Right cardiac atrium (tissue), 5 donors: ENCODE data around the gene DAD1. TPM values are rescaled to one million over a fixed set of nuclear protein-coding genes. Genes with fewer than 3 reads are reported as not detected.
"Not testable (repeated sequence)": the region's sequence is repeated elsewhere in the genome, so short reads cannot be mapped to it uniquely, and the experiment has no call there.

Experiments
- ATAC-seq, 2 donors: fragments of 200-7000 bp; cut with Tn5 transposase; one replicate each; pipeline versions ENCODE4 v1.8.0 to v1.9.1; 2020; ENCODE audit warnings: moderate library complexity in 2 of 2, mild to moderate bottlenecking in 1 of 2
- DNase-seq, 3 donors: peaks; one replicate each; pipeline ENCODE4 v3.0.0-alpha.2; 2020
- H3K27ac ChIP-seq: one replicate; pipeline ENCODE4 v1.5.1; 2013; ENCODE audit warnings: mild to moderate bottlenecking, low read length, control low read depth, moderate library complexity
- H3K27me3 ChIP-seq: one replicate; pipeline ENCODE4 v1.6.1; 2013; ENCODE audit not compliant: control insufficient read depth, insufficient read depth
- H3K4me1 ChIP-seq: one replicate; pipeline ENCODE4 v1.6.1; 2013; ENCODE audit warnings: low read length; ENCODE audit not compliant: control insufficient read depth, insufficient read depth
- H3K4me3 ChIP-seq: one replicate; pipeline ENCODE4 v1.5.1; 2013; ENCODE audit warnings: low read length, control low read depth
- H3K9me3 ChIP-seq: one replicate; pipeline ENCODE4 v1.6.1; 2013; ENCODE audit warnings: low read length; ENCODE audit not compliant: control insufficient read depth
- WGBS: extraction: QIAGEN DNeasy Blood & Tissue Kit; methylation state at CpG from one replicate; pipeline ENCODE4 v1.1.7; 2013; 5-methylcytosine and 5-hydroxymethylcytosine counted together
- intact Hi-C, 4 donors: fragments of 100-400 bp; cut with DNase I; formaldehyde crosslinking; loops; one replicate each; pipeline versions ENCODE4 v1.11.0 to v1.14.0; 2022 to 2023
- polyA plus RNA-seq: library from polyadenylated mRNA; stranded (reverse); fragments of 200-250 nt; gene quantifications from one replicate; pipeline ENCODE4 v1.2.3, GENCODE V29; 2013
- total RNA-seq, 4 donors: library from RNA; stranded (reverse); fragmentation: NEBNext Ultra II Directional; extraction: Animal tissue kit (Norgen Biotek cat#: 25700); gene quantifications; one replicate each; pipeline ENCODE4 v1.2.1, GENCODE V29; 2021
- donor health status: healthy with polysubstance abuse.
- donor health status: DM: no; HTN: yes; CAD: no.
- donor health status: DM: no; HTN: no; CAD: no.
- donor health status: DM: no; HTN: yes; CAD: no; lungs with severe emphysema.
- donor health status: DM: yes; HTN: yes; CAD: no.

The DAD1 gene
- total and polyA plus RNA-seq, 5 donors = 122 to 220 (median 162) TPM

GRCh38 chr14:22558221-22558913 lies 30.7 kb downstream of the DAD1 start:
- ATAC-seq (no peak), DNase-seq (peak in 1 of 3 donors; percentile 68)
- Histone ChIP-seq H3K4me1 (peaks cover 2% of the 10 kb centered on the region), H3K27ac (peak overlapping the region; percentile 14), H3K4me3 (no peak overlapping the region), H3K9me3 (no peaks in the 10 kb centered on the region), H3K27me3 (no peaks in the 10 kb centered on the region)
- WGBS = 74% methylated on average over 25 of the region's 25 CpGs
- intact Hi-C loops = loop anchor here in 2 of 4 donors (5.0 to 10.0 kb wide), 3 partner anchors 164 to 294 kb away; partner anchors contain the start of gene MRPL52 (in 1 of the 2)

GRCh38 chr14:22557846-22558220 lies 31.2 kb downstream of the DAD1 start:
- Histone ChIP-seq H3K9me3 (no peaks in the 10 kb centered on the region), H3K4me1 (peaks cover 2% of the 10 kb centered on the region), H3K27me3 (no peaks in the 10 kb centered on the region), H3K27ac (peak overlapping the region; percentile 14), H3K4me3 (no peak overlapping the region)
- ATAC-seq (no peak), DNase-seq (no peak)
- intact Hi-C loops = loop anchor here in 2 of 4 donors (5.0 to 10.0 kb wide), 3 partner anchors 163 to 294 kb away; partner anchors contain the start of gene MRPL52 (in 1 of the 2)
- WGBS = 81% methylated on average over 1 of the region's 1 CpG

- peak; percentile 89 to 95 (median 92) for DNase-seq
- 6% methylated on average over 28 of the region's 28 CpGs for WGBS
- peak; percentile 85 to 87 for ATAC-seq
- Histone ChIP-seq H3K27me3 (no peaks in the 10 kb centered on the region), H3K27ac (no peak overlapping the region), H3K9me3 (no peaks in the 10 kb centered on the region), H3K4me1 (peaks cover 2% of the 10 kb centered on the region), H3K4me3 (peak overlapping the region; percentile 26)
- intact Hi-C loops = loop anchor here in 2 of 4 donors (5.0 to 10.0 kb wide), 3 partner anchors 162 to 295 kb away; partner anchors contain the start of gene MRPL52 (in 1 of the 2)
Observed at GRCh38 chr14:22556990-22557623, 31.9 kb downstream of the DAD1 start.

GRCh38 chr14:22556021-22556989 lies 32.7 kb downstream of the DAD1 start:
- intact Hi-C loops = loop anchor here in 2 of 4 donors (5.0 to 10.0 kb wide), 3 partner anchors 162 to 296 kb away; partner anchors contain the start of gene MRPL52 (in 1 of the 2)
- Histone ChIP-seq H3K27me3 (no peaks in the 10 kb centered on the region), H3K4me1 (no peaks in the 10 kb centered on the region), H3K9me3 (no peaks in the 10 kb centered on the region), H3K4me3 (no peak overlapping the region), H3K27ac (no peak overlapping the region)
- ATAC-seq (peak; percentile 15 to 17), DNase-seq (peak; percentile 33 to 79 (median 77))
- 50% methylated on average over 28 of the region's 28 CpGs for WGBS

GRCh38 chr14:22555384-22556011 lies 33.5 kb downstream of the DAD1 start:
- intact Hi-C loops = loop anchor here in 2 of 4 donors (5.0 to 10.0 kb wide), 3 partner anchors 161 to 297 kb away; partner anchors contain the start of gene MRPL52 (in 1 of the 2)
- Histone ChIP-seq H3K9me3 (no peaks in the 10 kb centered on the region), H3K4me3 (no peak overlapping the region), H3K27me3 (no peaks in the 10 kb centered on the region), H3K4me1 (no peaks in the 10 kb centered on the region), H3K27ac (no peak overlapping the region)
- ATAC-seq = no peak
- WGBS = 88% methylated on average over 4 of the region's 4 CpGs
- DNase-seq = no peak

- no peak overlapping the region for H3K4me3 ChIP-seq
- no peaks in the 10 kb centered on the region for H3K9me3 ChIP-seq
- H3K27ac ChIP-seq = no peak overlapping the region
- ATAC-seq (no peak), DNase-seq (no peak)
- intact Hi-C loops = loop anchor here in 2 of 4 donors (5.0 to 10.0 kb wide), 3 partner anchors 160 to 298 kb away; partner anchors contain the start of gene MRPL52 (in 1 of the 2)
- 86% methylated on average over 15 of the region's 15 CpGs for WGBS
- no peaks in the 10 kb centered on the region for H3K27me3 ChIP-seq
- H3K4me1 ChIP-seq = no peaks in the 10 kb centered on the region
Observed at GRCh38 chr14:22554498-22555383, 34.3 kb downstream of the DAD1 start.

GRCh38 chr14:22553861-22554497 lies 35.0 kb downstream of the DAD1 start:
- not testable (repeated sequence) for H3K27ac ChIP-seq, H3K9me3 ChIP-seq, ATAC-seq, H3K4me3 ChIP-seq, H3K4me1 ChIP-seq, DNase-seq, H3K27me3 ChIP-seq
- WGBS = 90% methylated on average over 11 of the region's 14 CpGs
- intact Hi-C loops = loop anchor here in 2 of 4 donors (10.0 kb wide), 2 partner anchors 159 to 271 kb away; partner anchors contain the start of gene MRPL52 (in 1 of the 2)

GRCh38 chr14:22553445-22553844 lies 35.6 kb downstream of the DAD1 start:
- WGBS = 86% methylated on average over 5 of the region's 5 CpGs
- intact Hi-C loops = loop anchor here in 2 of 4 donors (10.0 kb wide), 2 partner anchors 159 to 271 kb away; partner anchors contain the start of gene MRPL52 (in 1 of the 2)
- ATAC-seq (no peak), DNase-seq (no peak)
- Histone ChIP-seq H3K4me1 (no peaks in the 10 kb centered on the region), H3K4me3 (no peak overlapping the region), H3K27me3 (no peaks in the 10 kb centered on the region), H3K9me3 (no peaks in the 10 kb centered on the region), H3K27ac (no peak overlapping the region)

- intact Hi-C loops = loop anchor here in 2 of 4 donors (10.0 kb wide), 2 partner anchors 158 to 272 kb away; partner anchors contain the start of gene MRPL52 (in 1 of the 2)
- Histone ChIP-seq H3K4me1 (no peaks in the 10 kb centered on the region), H3K27ac (no peak overlapping the region), H3K27me3 (no peaks in the 10 kb centered on the region), H3K4me3 (no peak overlapping the region), H3K9me3 (no peaks in the 10 kb centered on the region)
- 99% methylated on average over 2 of the region's 2 CpGs for WGBS
- ATAC-seq (no peak), DNase-seq (no peak)
Observed at GRCh38 chr14:22552827-22553076, 36.3 kb downstream of the DAD1 start.
